B cell (primary cell): ENCODE data around the gene COL16A1. TPM values are rescaled to one million over a fixed set of nuclear protein-coding genes. Genes with fewer than 3 reads are reported as not detected.
A peak's percentile ranks its signal among the peaks of the same experiment; 100 is the strongest.

Experiments used
- ATAC-seq: fragments of 200-7000 bp; cut with Tn5 transposase; one replicate; pipeline ENCODE4 v1.10.0; 2021; ENCODE audit warnings: low read depth, mild to moderate bottlenecking, moderate number of reproducible peaks, moderate library complexity
- CTCF ChIA-PET: fragments of 350-600 bp; sonication (Branson Sonifier 250); formaldehyde crosslinking; loops from one replicate; lab custom pipeline; 2021; ENCODE audit warnings: antibody characterized with exemption, inconsistent platforms; lab: Charles Lee
- POLR2A ChIA-PET: fragments of 350-600 bp; sonication (Branson Sonifier 250); formaldehyde crosslinking; loops from one replicate; lab custom pipeline; 2021; ENCODE audit warnings: antibody characterized with exemption; lab: Charles Lee
- DNase-seq: peaks from one replicate; pipeline ENCODE4 v3.0.0; 2013
- H2AFZ ChIP-seq: 2 replicates; pipeline ENCODE4 v1.6.1; 2012; ENCODE audit warnings: mild to moderate bottlenecking, low read depth, low read length; ENCODE audit not compliant: insufficient read depth, poor library complexity, severe bottlenecking
- H3K27ac ChIP-seq, 2 donors: 1 replicate in 1 of 2; 2 replicates in 1 of 2; pipeline ENCODE4 v1.5.1; 2012 to 2013; ENCODE audit warnings: low read length in 2 of 2, mild to moderate bottlenecking in 2 of 2, moderate library complexity in 1 of 2
- H3K27me3 ChIP-seq, 4 experiments: fragments of 200-600 bp in 1 of 4; sonication (generic) in 1 of 4; replicated peaks in 1 of 4; 1 replicate in 2 of 4; 2 replicates in 2 of 4; pipeline versions ENCODE4 v1.6.1 to v1.7.0; 2013 to 2016; ENCODE audit warnings: low read length in 3 of 4, mild to moderate bottlenecking in 2 of 4, mixed read lengths in 1 of 4, moderate library complexity in 1 of 4; ENCODE audit not compliant: insufficient read depth in 4 of 4, control insufficient read depth in 3 of 4; ENCODE audit errors: control extremely low read depth in 1 of 4
- H3K36me3 ChIP-seq, 2 experiments: replicated peaks in 1 of 2; 1 replicate in 1 of 2; 2 replicates in 1 of 2; pipeline versions ENCODE4 v1.6.1 to v1.7.1; 2013; ENCODE audit warnings: low read length in 1 of 2; ENCODE audit not compliant: insufficient read depth in 2 of 2, control insufficient read depth in 1 of 2; ENCODE audit errors: control extremely low read depth in 1 of 2, extremely low read depth in 1 of 2
- H3K4me1 ChIP-seq, 2 donors: fragments of 200-600 bp in 1 of 2; sonication (generic) in 1 of 2; 1 replicate in 1 of 2; 2 replicates in 1 of 2; pipeline versions ENCODE4 v1.5.1 to v1.6.1; 2013 to 2017; ENCODE audit warnings: low read length in 2 of 2; ENCODE audit not compliant: control insufficient read depth in 2 of 2, insufficient read depth in 2 of 2
- H3K4me2 ChIP-seq: replicated peaks from 2 replicates; pipeline ENCODE3; 2012; ENCODE audit warnings: mild to moderate bottlenecking, low read depth, low read length; ENCODE audit not compliant: poor library complexity, severe bottlenecking
- H3K4me3 ChIP-seq, 5 experiments: fragments of 200-600 bp in 1 of 5; sonication (generic) in 1 of 5; 1 replicate in 3 of 5; 2 replicates in 2 of 5; pipeline versions ENCODE4 v1.5.1 to v1.7.0; 2011 to 2016; ENCODE audit warnings: low read length in 4 of 5, mild to moderate bottlenecking in 4 of 5, low read depth in 2 of 5, control low read depth in 1 of 5, moderate library complexity in 1 of 5; ENCODE audit not compliant: insufficient read depth in 1 of 5; ENCODE audit errors: control extremely low read depth in 1 of 5, extremely low read depth in 1 of 5
- H3K79me2 ChIP-seq: fragments of 200-600 bp; sonication (generic); one replicate; pipeline ENCODE4 v1.6.0; 2016; ENCODE audit warnings: low read length; ENCODE audit not compliant: control insufficient read depth, insufficient read depth
- H3K9ac ChIP-seq: fragments of 200-600 bp; sonication (generic); 2 replicates; pipeline ENCODE4 v1.6.1; 2017; ENCODE audit warnings: mild to moderate bottlenecking, low read length, moderate library complexity
- H3K9me3 ChIP-seq, 3 donors: one replicate each; pipeline versions ENCODE4 v1.6.1 to v1.7.1; 2013; ENCODE audit warnings: low read length in 2 of 3; ENCODE audit not compliant: control insufficient read depth in 2 of 3, insufficient read depth in 1 of 3; ENCODE audit errors: control extremely low read depth in 1 of 3
- H4K20me1 ChIP-seq: 2 replicates; pipeline ENCODE4 v1.6.0; 2012; ENCODE audit warnings: mild to moderate bottlenecking, low read length; ENCODE audit not compliant: insufficient read depth, control insufficient read depth, poor library complexity, severe bottlenecking
- H3K27ac Mint-ChIP-seq: one replicate; pipeline ENCODE4 v1.8.0; 2021; ENCODE audit warnings: mixed read lengths
- H3K27me3 Mint-ChIP-seq: one replicate; pipeline ENCODE4 v1.8.0; 2021; ENCODE audit warnings: mixed read lengths
- H3K4me1 Mint-ChIP-seq: one replicate; pipeline ENCODE4 v1.8.0; 2021; ENCODE audit warnings: mixed read lengths
- H3K4me3 Mint-ChIP-seq: one replicate; pipeline ENCODE4 v1.8.0; 2021; ENCODE audit warnings: mixed read lengths
- H3K9me3 Mint-ChIP-seq: one replicate; pipeline ENCODE4 v1.8.0; 2022; ENCODE audit warnings: mixed read lengths; ENCODE audit not compliant: insufficient read depth
- EZH2 ChIP-seq: IDR thresholded peaks from 2 replicates; pipeline ENCODE4 v1.6.1; 2012; ENCODE audit warnings: borderline replicate concordance, low read depth, mild to moderate bottlenecking, moderate library complexity, low read length; ENCODE audit not compliant: insufficient read depth, poor library complexity, severe bottlenecking
- WGBS: methylation state at CpG from one replicate; pipeline ENCODE4 v1.1.5; 2013; ENCODE audit warnings: missing lambda C conversion rate; ENCODE audit not compliant: insufficient coverage; 5-methylcytosine and 5-hydroxymethylcytosine counted together
- intact Hi-C: fragments of 100-400 bp; cut with micrococcal nuclease; formaldehyde crosslinking; loops from one replicate; pipeline ENCODE4 v1.10.0; 2022
- polyA plus RNA-seq: library from polyadenylated mRNA; depleted of rRNA; stranded (reverse); fragments of >200 nt; gene quantifications from 2 replicates; pipeline ENCODE4 v1.2.3, GENCODE V29; 2012
- total RNA-seq, 2 donors: library from RNA; stranded (reverse); fragments of 120-200 nt in 1 of 2; gene quantifications; 1 replicate in 1 of 2; 2 replicates in 1 of 2; pipeline versions ENCODE4 v1.2.3 to v1.2.4, GENCODE V29; 2013 to 2022
- TF ChIP-seq, protein P1 (sequence below): fragments of 200-600 bp; IDR thresholded peaks from one replicate; pipeline ENCODE4 v1.8.0; 2022; ENCODE audit warnings: antibody characterized with exemption, mild to moderate bottlenecking

The COL16A1 gene
- total and polyA plus RNA-seq, 2 donors (not counting 1 experiment from before 2014, with no cell fraction given), result 0.07 TPM; not detected in 1

DNA sequence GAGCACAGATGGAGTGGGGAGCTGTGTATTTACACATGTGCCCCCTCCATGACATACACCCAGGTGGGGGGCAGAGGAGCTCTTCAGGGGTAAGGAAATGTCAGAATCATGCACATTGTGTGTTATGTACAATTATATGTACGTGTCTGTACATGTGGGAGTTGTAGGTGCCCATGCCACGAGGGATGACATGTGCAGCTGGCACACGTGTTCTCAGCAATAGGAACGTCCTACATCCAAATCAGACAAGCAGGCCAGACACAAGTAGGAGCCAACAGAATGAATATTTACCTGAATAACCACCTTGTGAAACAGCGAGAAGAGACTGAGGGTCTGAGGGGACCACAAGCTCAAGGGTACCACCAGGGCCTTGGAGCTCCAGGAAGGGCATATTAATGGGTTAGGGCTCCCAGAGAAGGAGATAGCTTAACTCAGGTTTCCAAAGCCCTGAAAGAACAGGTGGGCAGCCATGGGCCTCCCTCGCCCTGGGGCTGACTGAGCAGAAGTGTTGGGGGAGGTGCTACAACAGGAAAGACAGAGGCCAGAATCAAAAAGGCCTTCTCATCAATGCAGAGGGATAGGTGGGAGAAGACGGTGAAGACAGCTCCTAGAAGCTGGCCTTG, 3.2 kb downstream of the COL16A1 start:
- intact Hi-C loops, result no loop called here
- Histone ChIP-seq H3K9me3 (peaks cover 0 to 3% (median 0%) of the 10 kb centered on the region in 3 donors), H4K20me1 (no peaks in the 10 kb centered on the region), H3K36me3 (no peaks in the 10 kb centered on the region), H3K4me2 (no peak overlapping the region), H3K79me2 (no peaks in the 10 kb centered on the region), H2AFZ (no peak overlapping the region), H3K27me3 (peaks cover 0 to 34% (median 13%) of the 10 kb centered on the region in 4 experiments), H3K4me1 (peaks cover 18 to 27% of the 10 kb centered on the region in 2 donors), H3K27ac (no peak overlapping the region), H3K4me3 (no peak overlapping the region), H3K9ac (no peak overlapping the region)
- ChIA-PET CTCF (no interaction called here), POLR2A (no interaction called here)
- ATAC-seq (no peak), DNase-seq (no peak)
- Mint-ChIP-seq H3K4me3 (no peak overlapping the region), H3K9me3 (no peaks in the 10 kb centered on the region), H3K27ac (no peak overlapping the region), H3K27me3 (peaks cover 18% of the 10 kb centered on the region), H3K4me1 (peaks cover 25% of the 10 kb centered on the region)
- WGBS, result 91% methylated on average over 6 of the region's 7 CpGs
- TF ChIP-seq, protein P1, sequence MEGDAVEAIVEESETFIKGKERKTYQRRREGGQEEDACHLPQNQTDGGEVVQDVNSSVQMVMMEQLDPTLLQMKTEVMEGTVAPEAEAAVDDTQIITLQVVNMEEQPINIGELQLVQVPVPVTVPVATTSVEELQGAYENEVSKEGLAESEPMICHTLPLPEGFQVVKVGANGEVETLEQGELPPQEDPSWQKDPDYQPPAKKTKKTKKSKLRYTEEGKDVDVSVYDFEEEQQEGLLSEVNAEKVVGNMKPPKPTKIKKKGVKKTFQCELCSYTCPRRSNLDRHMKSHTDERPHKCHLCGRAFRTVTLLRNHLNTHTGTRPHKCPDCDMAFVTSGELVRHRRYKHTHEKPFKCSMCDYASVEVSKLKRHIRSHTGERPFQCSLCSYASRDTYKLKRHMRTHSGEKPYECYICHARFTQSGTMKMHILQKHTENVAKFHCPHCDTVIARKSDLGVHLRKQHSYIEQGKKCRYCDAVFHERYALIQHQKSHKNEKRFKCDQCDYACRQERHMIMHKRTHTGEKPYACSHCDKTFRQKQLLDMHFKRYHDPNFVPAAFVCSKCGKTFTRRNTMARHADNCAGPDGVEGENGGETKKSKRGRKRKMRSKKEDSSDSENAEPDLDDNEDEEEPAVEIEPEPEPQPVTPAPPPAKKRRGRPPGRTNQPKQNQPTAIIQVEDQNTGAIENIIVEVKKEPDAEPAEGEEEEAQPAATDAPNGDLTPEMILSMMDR, result no peak
- no peak for TF ChIP-seq EZH2

DNA sequence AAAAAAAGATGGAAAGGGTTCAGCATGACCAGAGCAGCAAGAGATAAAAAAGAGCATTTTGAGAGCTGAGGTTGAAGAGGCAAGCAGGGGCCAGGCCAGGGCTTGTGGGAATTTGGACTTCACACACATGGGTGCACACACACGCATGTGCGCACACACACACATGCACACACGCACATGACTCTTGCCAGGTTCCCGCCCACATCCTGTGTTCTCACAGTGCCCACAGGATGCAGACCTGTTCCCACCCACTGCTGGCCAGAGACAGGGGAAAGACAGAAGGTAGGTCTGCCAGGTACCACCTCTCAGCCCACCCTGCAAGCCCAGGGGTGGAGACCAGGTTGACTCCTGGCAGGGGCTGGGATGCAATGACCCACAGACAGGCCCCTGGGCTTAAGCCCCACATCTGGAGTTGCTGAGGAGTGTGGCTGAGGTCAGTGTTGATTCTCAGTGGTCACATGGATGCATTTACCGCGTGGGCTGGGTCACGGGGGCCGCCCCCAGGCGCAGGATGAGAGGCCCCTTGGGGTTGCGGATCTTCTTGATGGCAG, 4.4 kb downstream of the COL16A1 start:
- no peaks in the 10 kb centered on the region for H4K20me1 ChIP-seq
- H2AFZ ChIP-seq, result no peak overlapping the region
- peaks cover 0 to 22% (median 5%) of the 10 kb centered on the region in 4 experiments for H3K27me3 ChIP-seq
- H3K9me3 ChIP-seq, result no peaks in the 10 kb centered on the region
- no peak overlapping the region for H3K9ac ChIP-seq
- Mint-ChIP-seq H3K4me3 (no peak overlapping the region), H3K27me3 (peaks cover 8% of the 10 kb centered on the region), H3K9me3 (no peaks in the 10 kb centered on the region), H3K27ac (peak overlapping the region; percentile 0), H3K4me1 (peaks cover 14% of the 10 kb centered on the region)
- H3K27ac ChIP-seq, result no peak overlapping the region
- intact Hi-C loops, result no loop called here
- H3K36me3 ChIP-seq, result no peaks in the 10 kb centered on the region
- H3K4me1 ChIP-seq, result peaks cover 12 to 19% of the 10 kb centered on the region in 2 donors
- H3K4me3 ChIP-seq, result no peak overlapping the region
- CTCF ChIA-PET, result no interaction called here
- TF ChIP-seq EZH2, result no peak
- TF ChIP-seq, protein P1, result no peak
- ATAC-seq, result no peak
- H3K4me2 ChIP-seq, result peak overlapping the region; percentile 25
- WGBS, result 70% methylated on average over 8 of the region's 10 CpGs
- no peaks in the 10 kb centered on the region for H3K79me2 ChIP-seq
- peak; percentile 53 for DNase-seq
- POLR2A ChIA-PET, result no interaction called here
